SK-N-SH (cell line): ENCODE measurements around the gene FAM20C. TPM values are rescaled to one million over a fixed set of nuclear protein-coding genes. Genes with fewer than 3 reads are reported as not detected.

Experiments used
- CTCF ChIA-PET: fragments of 300-600, 350-600 bp; formaldehyde crosslinking; extraction: SDS; loops from one replicate; lab custom pipeline; 2021; lab: Yijun Ruan, JAX
- POLR2A ChIA-PET: fragments of 350-600 bp; sonication (Branson Sonifier 250); formaldehyde crosslinking; extraction: SDS; loops from one replicate; lab custom pipeline; 2020; ENCODE audit warnings: antibody characterized with exemption, inconsistent platforms; lab: Yijun Ruan, JAX
- DNase-seq: peaks from one replicate; pipeline ENCODE4 v3.0.0; 2012
- H2AFZ ChIP-seq: fragments of 200-600 bp; sonication (generic); 2 replicates; pipeline ENCODE4 v1.8.1; 2016; ENCODE audit warnings: antibody characterized with exemption, mild to moderate bottlenecking, low read depth
- H3F3A ChIP-seq: fragments of 200-600 bp; sonication (generic); replicated peaks from 2 replicates; pipeline ENCODE3; 2016; ENCODE audit warnings: antibody characterized with exemption, mild to moderate bottlenecking; ENCODE audit not compliant: insufficient read depth
- H3K27ac ChIP-seq, 2 experiments: fragments of 200-500 bp in 1 of 2; fragments of 200-600 bp in 1 of 2; sonication (Bioruptor generic) in 1 of 2; sonication (generic), shearing (Covaris generic) in 1 of 2; 2 replicates each; pipeline versions ENCODE4 v1.5.1 to v1.6.1; 2014 to 2016; ENCODE audit warnings: low read depth in 2 of 2, inconsistent platforms in 1 of 2, low read length in 1 of 2, mild to moderate bottlenecking in 1 of 2, mixed read lengths in 1 of 2
- H3K27me3 ChIP-seq: fragments of 200-600 bp; sonication (generic), shearing (Covaris generic); 2 replicates; pipeline ENCODE4 v1.6.1; 2016; ENCODE audit warnings: mixed run types; ENCODE audit not compliant: insufficient read depth
- H3K36me3 ChIP-seq, 2 experiments: fragments of 200-500 bp in 1 of 2; fragments of 200-600 bp in 1 of 2; sonication (Bioruptor generic) in 1 of 2; sonication (generic) in 1 of 2; replicated peaks in 1 of 2; 2 replicates each; pipeline versions ENCODE3 to v1.5.1; 2014 to 2016; ENCODE audit warnings: low read length in 1 of 2, mild to moderate bottlenecking in 1 of 2; ENCODE audit not compliant: insufficient read depth in 2 of 2, control insufficient read depth in 1 of 2
- H3K4me1 ChIP-seq, 2 experiments: fragments of 200-500 bp in 1 of 2; fragments of 200-600 bp in 1 of 2; sonication (Bioruptor generic) in 1 of 2; sonication (generic), shearing (Covaris generic) in 1 of 2; 2 replicates each; pipeline versions ENCODE4 v1.5.1 to v1.6.1; 2014 to 2016; ENCODE audit warnings: low read depth in 1 of 2, low read length in 1 of 2, mixed run types in 1 of 2; ENCODE audit not compliant: insufficient read depth in 2 of 2, control insufficient read depth in 1 of 2
- H3K4me2 ChIP-seq: fragments of 200-600 bp; sonication (generic), shearing (Covaris generic); 2 replicates; pipeline ENCODE4 v1.6.1; 2017; ENCODE audit warnings: mixed run types
- H3K4me3 ChIP-seq, 2 experiments: fragments of 200-500 bp in 1 of 2; fragments of 200-600 bp in 1 of 2; sonication (Bioruptor generic) in 1 of 2; sonication (generic), shearing (Covaris generic) in 1 of 2; 2 replicates each; pipeline versions ENCODE4 v1.5.1 to v1.8.1; 2014 to 2016; ENCODE audit warnings: low read depth in 2 of 2, inconsistent platforms in 1 of 2, low read length in 1 of 2, mild to moderate bottlenecking in 1 of 2, mixed read lengths in 1 of 2, moderate library complexity in 1 of 2
- H3K79me2 ChIP-seq: fragments of 200-600 bp; sonication (generic); 2 replicates; pipeline ENCODE4 v1.8.1; 2017; ENCODE audit warnings: mild to moderate bottlenecking; ENCODE audit not compliant: insufficient read depth
- H3K9ac ChIP-seq: fragments of 200-600 bp; sonication (generic); 2 replicates; pipeline ENCODE4 v1.6.1; 2017; ENCODE audit warnings: mixed run types
- H3K9me2 ChIP-seq: fragments of 200-600 bp; sonication (generic); 2 replicates; pipeline ENCODE4 v1.6.1; 2017; ENCODE audit warnings: mixed run types
- H3K9me3 ChIP-seq: fragments of 200-600 bp; sonication (generic); 2 replicates; pipeline ENCODE4 v1.6.1; 2017; ENCODE audit warnings: mixed run types, mild to moderate bottlenecking, moderate library complexity
- H4K20me1 ChIP-seq: fragments of 200-600 bp; sonication (generic); 2 replicates; pipeline ENCODE4 v1.6.1; 2017; ENCODE audit warnings: mild to moderate bottlenecking, mixed run types; ENCODE audit not compliant: insufficient read depth
- EZH2phosphoT487 ChIP-seq: fragments of 200-600 bp; sonication (generic); IDR thresholded peaks from 2 replicates; pipeline ENCODE4 v1.6.1; 2017; ENCODE audit warnings: low read depth, mixed run types, mild to moderate bottlenecking, antibody characterized with exemption, moderate library complexity, borderline replicate concordance
- FOSL2 ChIP-seq: IDR thresholded peaks from 2 replicates; pipeline ENCODE4 v1.4.0; 2012; ENCODE audit warnings: low read depth, mild to moderate bottlenecking, moderate library complexity, borderline replicate concordance
- FOXJ3 ChIP-seq: sonication (generic); formaldehyde crosslinking; IDR thresholded peaks from 2 replicates; pipeline ENCODE4 v1.5.1; 2020; ENCODE audit warnings: mild to moderate bottlenecking, missing genetic modification reagents
- MEF2A ChIP-seq: IDR thresholded peaks from 2 replicates; pipeline ENCODE4 v1.4.0; 2012; ENCODE audit warnings: low read depth, borderline replicate concordance
- MXI1 ChIP-seq: IDR thresholded peaks from 2 replicates; pipeline ENCODE4 v1.6.1; 2012; ENCODE audit warnings: mild to moderate bottlenecking, low read depth, low read length, improper control_type of control experiment
- NFIC ChIP-seq: IDR thresholded peaks from 2 replicates; pipeline ENCODE4 v1.4.0; 2012; ENCODE audit warnings: borderline replicate concordance
- RXRA ChIP-seq: IDR thresholded peaks from 2 replicates; pipeline ENCODE4 v1.4.0; 2012; ENCODE audit warnings: low read depth, mild to moderate bottlenecking, borderline replicate concordance
- SIN3A ChIP-seq: IDR thresholded peaks from 2 replicates; pipeline ENCODE4 v1.6.1; 2012; ENCODE audit warnings: low read depth, mild to moderate bottlenecking, low read length, moderate library complexity, borderline replicate concordance
- SMC3 ChIP-seq: IDR thresholded peaks from 2 replicates; pipeline ENCODE4 v1.6.1; 2012; ENCODE audit warnings: low read depth, low read length, improper control_type of control experiment
- WGBS: methylation state at CpG from one replicate; pipeline ENCODE4 v1.1.6; 2017; ENCODE audit warnings: low lambda C conversion rate; 5-methylcytosine and 5-hydroxymethylcytosine counted together
- polyA plus RNA-seq, 3 experiments: library from polyadenylated mRNA; depleted of rRNA; stranded (reverse); fragments of >200 nt; gene quantifications; 2 replicates each; pipeline ENCODE4 v1.2.3, GENCODE V29; 2012
- TF ChIP-seq, protein P1 (sequence below): IDR thresholded peaks from 2 replicates; pipeline ENCODE4 v1.4.0; 2012; ENCODE audit warnings: low read depth, borderline replicate concordance
- TF ChIP-seq, protein P2 (sequence below): IDR thresholded peaks from 2 replicates; pipeline ENCODE4 v1.4.0; 2012; ENCODE audit warnings: low read depth, borderline replicate concordance
- TF ChIP-seq, protein P3 (sequence below): IDR thresholded peaks from 2 replicates; pipeline ENCODE4 v1.4.0; 2012; ENCODE audit warnings: low read depth

The FAM20C gene
- polyA plus RNA-seq, 1 of the 3 experiments (the other 2 are of a cell fraction): 12.7 TPM

DNA sequence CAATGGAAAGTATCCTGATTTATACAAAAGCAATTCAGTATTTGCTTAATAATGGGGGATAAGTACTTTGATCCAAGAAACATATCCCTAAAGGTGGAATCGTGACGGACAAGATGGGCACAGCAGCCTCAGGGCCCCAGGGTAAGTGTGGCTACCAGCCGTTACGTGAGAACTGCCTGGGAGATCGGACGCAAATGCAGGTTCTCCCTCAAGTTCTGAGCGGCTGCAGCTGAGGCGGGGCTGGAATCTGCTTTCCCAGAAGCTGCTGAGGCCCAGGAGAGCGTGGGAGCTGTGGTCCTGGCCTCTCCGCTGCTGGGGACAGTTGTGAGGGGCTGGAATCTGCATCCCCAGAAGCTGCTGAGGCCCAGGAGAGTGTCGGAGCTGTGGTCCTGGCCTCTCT lies 111.1 kb downstream of the FAM20C start:
- Histone ChIP-seq H3K4me1 (no peaks in the 10 kb centered on the region), H3K9me3 (peaks cover 11% of the 10 kb centered on the region; the same call in 1 of the 2 replicates), H3K36me3 (no peaks in the 10 kb centered on the region), H3K4me2 (no peak overlapping the region), H3K4me3 (no peak overlapping the region), H3K9ac (no peak overlapping the region), H2AFZ (no peak overlapping the region), H3K79me2 (no peaks in the 10 kb centered on the region), H3F3A (no peaks in the 10 kb centered on the region), H3K9me2 (no peaks in the 10 kb centered on the region), H3K27ac (no peak overlapping the region), H3K27me3 (peaks cover 24% of the 10 kb centered on the region), H4K20me1 (no peaks in the 10 kb centered on the region)
- ChIA-PET POLR2A (no interaction called here), CTCF (interaction anchor here (0.9 kb wide), 1 partner anchor 18 kb away, joined by 4 read pairs; no protein-coding TSS in a partner anchor)
- TF ChIP-seq, protein P1, sequence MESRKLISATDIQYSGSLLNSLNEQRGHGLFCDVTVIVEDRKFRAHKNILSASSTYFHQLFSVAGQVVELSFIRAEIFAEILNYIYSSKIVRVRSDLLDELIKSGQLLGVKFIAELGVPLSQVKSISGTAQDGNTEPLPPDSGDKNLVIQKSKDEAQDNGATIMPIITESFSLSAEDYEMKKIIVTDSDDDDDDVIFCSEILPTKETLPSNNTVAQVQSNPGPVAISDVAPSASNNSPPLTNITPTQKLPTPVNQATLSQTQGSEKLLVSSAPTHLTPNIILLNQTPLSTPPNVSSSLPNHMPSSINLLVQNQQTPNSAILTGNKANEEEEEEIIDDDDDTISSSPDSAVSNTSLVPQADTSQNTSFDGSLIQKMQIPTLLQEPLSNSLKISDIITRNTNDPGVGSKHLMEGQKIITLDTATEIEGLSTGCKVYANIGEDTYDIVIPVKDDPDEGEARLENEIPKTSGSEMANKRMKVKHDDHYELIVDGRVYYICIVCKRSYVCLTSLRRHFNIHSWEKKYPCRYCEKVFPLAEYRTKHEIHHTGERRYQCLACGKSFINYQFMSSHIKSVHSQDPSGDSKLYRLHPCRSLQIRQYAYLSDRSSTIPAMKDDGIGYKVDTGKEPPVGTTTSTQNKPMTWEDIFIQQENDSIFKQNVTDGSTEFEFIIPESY: no peak
- no peak for TF ChIP-seq EZH2phosphoT487
- no peak for TF ChIP-seq MEF2A
- no peak for TF ChIP-seq NFIC
- TF ChIP-seq SIN3A: no peak
- TF ChIP-seq FOXJ3 (CRISPR knock-in tag): no peak
- no peak for DNase-seq
- 60% methylated on average over 11 of the region's 11 CpGs for WGBS

DNA sequence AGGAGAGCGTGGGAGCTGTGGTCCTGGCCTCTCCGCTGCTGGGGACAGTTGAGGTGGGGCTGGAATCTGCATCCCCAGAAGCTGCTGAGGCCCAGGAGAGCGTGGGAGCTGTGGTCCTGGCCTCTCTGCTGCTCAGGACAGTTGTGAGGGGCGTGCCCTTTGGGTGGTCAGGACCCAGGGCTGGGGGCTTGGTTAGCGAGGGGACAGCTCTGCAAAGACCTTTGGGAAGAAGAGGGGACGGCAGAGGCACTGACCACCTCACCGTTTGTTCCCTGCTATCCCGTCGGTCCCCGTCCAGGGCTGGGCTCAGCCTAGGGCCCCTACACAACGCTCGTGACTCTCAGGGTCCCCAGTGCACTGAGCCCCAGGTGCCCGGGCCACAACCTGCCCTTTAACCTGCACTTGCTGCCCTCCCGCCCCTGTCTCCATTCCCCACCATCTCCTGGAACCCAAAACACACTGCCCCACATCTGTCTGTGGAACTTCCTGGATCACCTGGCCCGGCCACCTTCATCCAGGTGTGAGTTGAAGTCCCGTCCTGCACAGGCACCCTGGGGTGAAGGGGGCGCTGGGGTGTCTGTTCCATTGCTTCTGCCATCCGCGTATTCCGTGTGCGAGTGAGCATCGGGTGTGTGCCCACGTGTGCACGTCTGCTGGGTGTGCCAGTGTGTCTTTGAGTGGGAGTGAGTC lies 111.7 kb downstream of the FAM20C start:
- H4K20me1 ChIP-seq: no peaks in the 10 kb centered on the region

More for the DNA sequence above, 111.7 kb downstream of the FAM20C start:
- Histone ChIP-seq H3K27ac (no peak overlapping the region), H3K4me1 (no peaks in the 10 kb centered on the region)
- CTCF ChIA-PET: interaction anchor here (0.9 kb wide), 1 partner anchor 17 kb away, joined by 4 read pairs; no protein-coding TSS in a partner anchor
- TF ChIP-seq MXI1 (no peak), FOSL2 (no peak), SMC3 (no peak), RXRA (no peak)
- TF ChIP-seq, protein P2, sequence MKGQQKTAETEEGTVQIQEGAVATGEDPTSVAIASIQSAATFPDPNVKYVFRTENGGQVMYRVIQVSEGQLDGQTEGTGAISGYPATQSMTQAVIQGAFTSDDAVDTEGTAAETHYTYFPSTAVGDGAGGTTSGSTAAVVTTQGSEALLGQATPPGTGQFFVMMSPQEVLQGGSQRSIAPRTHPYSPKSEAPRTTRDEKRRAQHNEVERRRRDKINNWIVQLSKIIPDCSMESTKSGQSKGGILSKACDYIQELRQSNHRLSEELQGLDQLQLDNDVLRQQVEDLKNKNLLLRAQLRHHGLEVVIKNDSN: no peak
- TF ChIP-seq, protein P3, sequence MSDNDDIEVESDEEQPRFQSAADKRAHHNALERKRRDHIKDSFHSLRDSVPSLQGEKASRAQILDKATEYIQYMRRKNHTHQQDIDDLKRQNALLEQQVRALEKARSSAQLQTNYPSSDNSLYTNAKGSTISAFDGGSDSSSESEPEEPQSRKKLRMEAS: no peak
- TF ChIP-seq, all 33 proteins: peak for 0
- no peak overlapping the region for H3K4me3 ChIP-seq
- POLR2A ChIA-PET: no interaction called here
- H3K9me2 ChIP-seq: no peaks in the 10 kb centered on the region
- H3K9ac ChIP-seq: no peak overlapping the region
- H3K27me3 ChIP-seq: peaks cover 19% of the 10 kb centered on the region
- no peaks in the 10 kb centered on the region for H3F3A ChIP-seq
- no peak overlapping the region for H3K4me2 ChIP-seq
- H3K79me2 ChIP-seq: no peaks in the 10 kb centered on the region
- H3K36me3 ChIP-seq: no peaks in the 10 kb centered on the region
- H3K9me3 ChIP-seq: peaks cover 14% of the 10 kb centered on the region; the same call in 1 of the 2 replicates
- DNase-seq: no peak
- H2AFZ ChIP-seq: no peak overlapping the region
- WGBS: 58% methylated on average over 18 of the region's 24 CpGs
